Activated B cell treated with CpG ODN at 0.5 μM for 24 hours (primary cell): ENCODE results near the gene HIVEP2. TPM values are rescaled to one million over a fixed set of nuclear protein-coding genes. Genes with fewer than 3 reads are reported as not detected.
A peak's percentile ranks its signal among the peaks of the same experiment; 100 is the strongest.

Experiments
- ATAC-seq: fragments of 200-7000 bp; cut with Tn5 transposase; one replicate; pipeline ENCODE4 v1.10.0; 2021; ENCODE audit warnings: low read depth, mild to moderate bottlenecking, moderate library complexity
- CTCF ChIA-PET: fragments of 350-600 bp; sonication (Branson Sonifier 250); formaldehyde crosslinking; loops from one replicate; lab custom pipeline; 2021; ENCODE audit warnings: antibody characterized with exemption; lab: Charles Lee
- POLR2A ChIA-PET: fragments of 350-600 bp; sonication (Branson Sonifier 250); formaldehyde crosslinking; loops from one replicate; lab custom pipeline; 2021; ENCODE audit warnings: antibody characterized with exemption; lab: Charles Lee
- DNase-seq: peaks from one replicate; pipeline ENCODE4 v3.0.0; 2022
- H3K27ac Mint-ChIP-seq: one replicate; pipeline ENCODE4 v1.8.0; 2020; ENCODE audit warnings: mixed read lengths
- H3K27me3 Mint-ChIP-seq: one replicate; pipeline ENCODE4 v1.8.0; 2021; ENCODE audit warnings: mixed read lengths
- H3K36me3 Mint-ChIP-seq: one replicate; pipeline ENCODE4 v1.8.0; 2021; ENCODE audit warnings: low read depth, mixed read lengths
- H3K4me1 Mint-ChIP-seq: one replicate; pipeline ENCODE4 v1.8.0; 2021; ENCODE audit warnings: mixed read lengths
- H3K4me3 Mint-ChIP-seq: one replicate; pipeline ENCODE4 v1.8.0; 2020; ENCODE audit warnings: mild to moderate bottlenecking, mixed read lengths
- H3K9me3 Mint-ChIP-seq: one replicate; pipeline ENCODE4 v1.8.0; 2020; ENCODE audit warnings: mixed read lengths
- CTCF ChIP-seq: fragments of 200-600 bp; IDR thresholded peaks from one replicate; pipeline ENCODE4 v1.8.0; 2022; ENCODE audit warnings: antibody characterized with exemption, mild to moderate bottlenecking
- intact Hi-C: fragments of 100-400 bp; cut with micrococcal nuclease; formaldehyde crosslinking; loops from one replicate; pipeline ENCODE4 v1.15.1; 2024
- total RNA-seq: library from RNA; stranded (reverse); gene quantifications from 2 replicates; pipeline ENCODE4 v1.2.3, GENCODE V29; 2022

HIVEP2 gene
- total RNA-seq, 1 donor from 2014 or later: 25.4 TPM

GRCh38 chr6:142942805-142943227 lies 2.2 kb downstream of the HIVEP2 start:
- CTCF ChIA-PET: interaction anchor here (1.6 to 2.8 kb wide), 3 partner anchors 57 to 250 kb away, joined by 4 to 6 read pairs (median 4); no protein-coding TSS in a partner anchor
- DNase-seq: no peak
- no peaks in the 10 kb centered on the region for H3K27me3 Mint-ChIP-seq

GRCh38 chr6:142942238-142942637 lies 2.7 kb downstream of the HIVEP2 start:
- ChIA-PET CTCF (interaction anchor here (0.7 to 2.8 kb wide), 4 partner anchors 10 to 250 kb away, joined by 3 to 6 read pairs (median 4); no protein-coding TSS in a partner anchor), POLR2A (interaction anchor here (0.6 to 1.6 kb wide), 2 partner anchors 10 to 58 kb away, joined by 4 to 6 read pairs; no protein-coding TSS in a partner anchor)
- Mint-ChIP-seq H3K27ac (peak overlapping the region; percentile 98), H3K9me3 (no peaks in the 10 kb centered on the region), H3K4me1 (peaks cover 49% of the 10 kb centered on the region), H3K4me3 (no peak overlapping the region), H3K27me3 (no peaks in the 10 kb centered on the region), H3K36me3 (peaks cover 9% of the 10 kb centered on the region)
- no peak for DNase-seq
- no peak for ATAC-seq
- intact Hi-C loops: loop anchor here (10.0 kb wide), 1 partner anchor 623 kb away; no protein-coding TSS in a partner anchor
- no peak for TF ChIP-seq CTCF

More at GRCh38 chr6:142942805-142943227, 2.2 kb downstream of the HIVEP2 start:
- Mint-ChIP-seq H3K9me3 (no peaks in the 10 kb centered on the region), H3K4me1 (peaks cover 51% of the 10 kb centered on the region), H3K27ac (peak overlapping the region; percentile 98), H3K36me3 (peaks cover 9% of the 10 kb centered on the region), H3K4me3 (peak overlapping the region; percentile 98)
- intact Hi-C loops: loop anchor here (1.0 to 10.0 kb wide), 2 partner anchors 197 to 622 kb away; no protein-coding TSS in a partner anchor
- POLR2A ChIA-PET: interaction anchor here (1.0 to 5.0 kb wide), 8 partner anchors 8 to 122 kb away, joined by 3 to 56 read pairs (median 6); no protein-coding TSS in a partner anchor
- TF ChIP-seq CTCF: no peak
- ATAC-seq: no peak

- TF ChIP-seq CTCF: no peak
- intact Hi-C loops: loop anchor here (10.0 kb wide), 1 partner anchor 624 kb away; no protein-coding TSS in a partner anchor
- Mint-ChIP-seq H3K36me3 (peaks cover 4% of the 10 kb centered on the region), H3K4me1 (peaks cover 56% of the 10 kb centered on the region), H3K9me3 (no peaks in the 10 kb centered on the region), H3K27ac (peak overlapping the region; percentile 10), H3K4me3 (no peak overlapping the region), H3K27me3 (no peaks in the 10 kb centered on the region)
- CTCF ChIA-PET: interaction anchor here (1.1 kb wide), 1 partner anchor 86 kb away, joined by 3 read pairs; no protein-coding TSS in a partner anchor
- POLR2A ChIA-PET: no interaction called here
- DNase-seq (no peak), ATAC-seq (no peak)
These were observed 4.0 kb downstream of the HIVEP2 start for GRCh38 chr6:142941018-142941417.

DNA sequence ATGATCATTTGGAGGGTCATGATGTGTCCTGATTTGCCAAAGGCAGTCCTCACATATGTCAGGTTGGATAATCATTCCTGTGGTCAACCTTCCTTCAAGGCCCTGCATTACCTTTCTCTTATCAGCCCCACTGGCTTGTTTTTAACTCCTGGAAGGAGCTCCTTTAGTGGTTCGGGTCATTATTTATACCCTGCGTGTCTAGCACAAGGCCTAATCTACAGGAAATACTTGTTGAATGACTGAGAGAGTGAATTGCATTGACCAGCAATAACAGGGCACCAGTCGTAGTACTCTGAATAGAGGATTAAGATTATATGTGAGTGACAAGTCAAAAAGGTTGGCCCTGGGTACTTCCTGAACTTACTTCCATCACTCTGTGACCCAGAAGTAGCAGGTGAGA lies 4.5 kb downstream of the HIVEP2 start:
- intact Hi-C loops: loop anchor here (10.0 kb wide), 1 partner anchor 624 kb away; no protein-coding TSS in a partner anchor
- DNase-seq: no peak
- Mint-ChIP-seq H3K4me3 (no peak overlapping the region), H3K27me3 (no peaks in the 10 kb centered on the region), H3K36me3 (peaks cover 4% of the 10 kb centered on the region), H3K9me3 (no peaks in the 10 kb centered on the region), H3K4me1 (peaks cover 62% of the 10 kb centered on the region), H3K27ac (no peak overlapping the region)
- CTCF ChIA-PET: no interaction called here
- TF ChIP-seq CTCF: no peak
- POLR2A ChIA-PET: no interaction called here
- ATAC-seq: no peak

DNA sequence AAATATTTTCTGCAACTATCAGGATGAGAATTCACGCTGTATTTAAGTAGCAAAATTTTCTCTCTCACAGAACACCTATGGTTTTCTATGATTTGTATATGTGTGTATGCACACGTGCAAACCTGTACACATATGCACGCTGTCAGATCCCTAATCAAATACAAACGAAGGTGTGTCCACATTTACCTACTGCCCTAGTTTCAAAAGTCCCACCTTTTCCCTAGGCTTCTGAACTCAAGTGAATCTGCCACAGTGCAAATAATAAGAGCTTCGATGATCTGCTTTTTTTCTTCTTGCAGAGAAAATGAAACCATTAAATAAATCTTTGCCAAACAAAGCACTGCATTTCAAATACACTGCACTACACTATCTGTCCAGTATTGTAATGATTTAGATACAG lies 6.5 kb downstream of the HIVEP2 start:
- no peak overlapping the region for H3K4me3 Mint-ChIP-seq
- no peak for TF ChIP-seq CTCF
- H3K27ac Mint-ChIP-seq: no peak overlapping the region
- H3K36me3 Mint-ChIP-seq: no peaks in the 10 kb centered on the region
- H3K9me3 Mint-ChIP-seq: no peaks in the 10 kb centered on the region
- ChIA-PET CTCF (interaction anchor here (0.6 kb wide), 1 partner anchor 162 kb away, joined by 5 read pairs; no protein-coding TSS in a partner anchor), POLR2A (interaction anchor here (1.5 to 2.6 kb wide), 2 partner anchors 8 to 11 kb away, joined by 4 to 12 read pairs; no protein-coding TSS in a partner anchor)
- no peaks in the 10 kb centered on the region for H3K27me3 Mint-ChIP-seq
- peaks cover 75% of the 10 kb centered on the region for H3K4me1 Mint-ChIP-seq
- ATAC-seq: no peak
- DNase-seq: no peak
- intact Hi-C loops: no loop called here
